ENCODE measurements around the gene ZNF585A.
"Not testable (repeated sequence)": the region's sequence is repeated elsewhere in the genome, so short reads cannot be mapped to it uniquely, and the experiment has no call there.

Gene ZNF585A

DNA sequence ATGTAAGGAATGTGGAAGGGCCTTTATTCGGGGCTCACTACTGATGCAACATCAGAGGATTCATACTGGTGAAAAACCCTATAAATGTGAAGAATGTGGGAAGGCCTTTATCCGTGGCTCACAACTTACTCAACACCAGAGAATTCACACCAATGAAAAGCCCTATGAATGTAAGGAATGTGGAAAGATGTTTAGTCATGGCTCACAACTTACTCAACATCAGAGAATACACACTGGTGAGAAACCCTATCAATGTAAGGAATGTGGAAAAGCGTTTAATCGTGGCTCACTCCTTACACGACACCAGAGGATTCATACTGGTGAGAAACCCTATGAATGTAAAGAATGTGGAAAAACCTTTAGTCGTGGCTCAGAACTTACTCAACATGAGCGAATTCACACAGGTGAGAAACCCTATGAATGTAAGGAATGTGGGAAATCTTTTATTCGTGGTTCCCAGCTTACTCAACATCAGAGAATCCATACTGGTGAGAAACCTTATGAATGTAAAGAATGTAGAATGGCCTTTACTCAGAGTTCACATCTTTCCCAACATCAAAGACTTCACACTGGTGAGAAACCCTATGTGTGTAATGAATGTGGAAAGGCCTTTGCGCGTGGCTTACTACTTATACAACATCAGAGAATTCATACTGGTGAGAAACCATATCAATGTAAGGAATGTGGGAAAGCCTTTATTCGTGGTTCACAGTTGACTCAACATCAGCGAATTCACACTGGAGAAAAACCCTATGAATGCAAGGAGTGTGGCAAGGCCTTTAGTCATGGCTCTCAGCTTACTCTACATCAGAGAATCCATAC is 44.3 kb downstream of the ZNF585A start:
- DNase-seq (ENCODE audit: extremely low read depth, low read depth), result no peak
- H3K4me3 ChIP-seq (replicated peaks; ENCODE audit: low read depth, low read length), result no peak overlapping the region
- no peak for TF ChIP-seq CTCF (IDR thresholded peaks at IDR 0.05; ENCODE audit: low read depth, low read length, missing control alignments)

DNA sequence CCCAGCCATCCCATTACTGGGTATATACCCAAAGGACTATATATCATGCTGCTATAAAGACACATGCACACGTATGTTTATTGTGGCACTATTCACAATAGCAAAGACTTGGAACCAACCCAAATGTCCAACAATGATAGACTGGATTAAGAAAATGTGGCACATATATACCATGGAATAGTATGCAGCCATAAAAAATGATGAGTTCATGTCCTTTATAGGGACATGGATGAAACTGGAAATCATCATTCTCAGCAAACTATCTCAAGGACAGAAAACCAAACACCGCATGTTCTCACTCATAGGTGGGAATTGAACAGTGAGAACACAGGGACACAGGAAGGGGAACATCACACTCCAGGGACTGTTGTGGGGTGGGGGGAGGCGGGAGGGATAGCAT is 50.4 kb downstream of the ZNF585A start:
- not testable (repeated sequence) for H3K4me3 ChIP-seq (replicated peaks; ENCODE audit: low read depth, low read length); DNase-seq (ENCODE audit: extremely low read depth, low read depth)

GRCh38 chr19:37114001-37114400 is 58.5 kb downstream of the ZNF585A start:
- TF ChIP-seq CTCF (IDR thresholded peaks at IDR 0.05; ENCODE audit: low read depth, low read length, missing control alignments), result peak; percentile 17
- no peak overlapping the region for H3K4me3 ChIP-seq (replicated peaks; ENCODE audit: low read depth, low read length)
- DNase-seq (ENCODE audit: extremely low read depth, low read depth), result no peak

GRCh38 chr19:37111753-37112152 is 60.7 kb downstream of the ZNF585A start:
- not testable (repeated sequence) for H3K4me3 ChIP-seq (replicated peaks; ENCODE audit: low read depth, low read length); DNase-seq (ENCODE audit: extremely low read depth, low read depth)

DNA sequence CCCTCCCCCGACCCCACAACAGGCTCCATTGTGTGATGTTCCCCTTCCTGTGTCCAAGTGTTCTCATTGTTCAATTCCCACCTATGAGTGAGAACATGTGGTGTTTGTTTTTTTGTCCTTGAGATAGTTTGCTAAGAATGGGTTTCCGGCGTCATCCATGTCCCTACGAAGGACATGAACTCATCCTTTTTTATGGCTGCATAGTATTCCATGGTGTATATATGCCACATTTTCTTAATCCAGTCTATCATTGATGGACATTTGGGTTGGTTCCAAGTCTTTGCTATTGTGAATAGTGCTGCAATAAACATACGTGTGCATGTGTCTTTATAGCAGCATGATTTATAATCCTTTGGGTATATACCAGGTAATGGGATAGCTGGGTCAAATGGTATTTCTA is 68.4 kb downstream of the ZNF585A start:
- not testable (repeated sequence) for H3K4me3 ChIP-seq (replicated peaks; ENCODE audit: low read depth, low read length); DNase-seq (ENCODE audit: extremely low read depth, low read depth)

- DNase-seq (ENCODE audit: extremely low read depth, low read depth), result no peak
- no peak overlapping the region for H3K4me3 ChIP-seq (replicated peaks; ENCODE audit: low read depth, low read length)
- no peak for TF ChIP-seq CTCF (IDR thresholded peaks at IDR 0.05; ENCODE audit: low read depth, low read length, missing control alignments)
These were observed 73.9 kb downstream of the ZNF585A start for GRCh38 chr19:37098570-37098969.

GRCh38 chr19:37095859-37096258 is 76.6 kb downstream of the ZNF585A start:
- no peak for DNase-seq (ENCODE audit: extremely low read depth, low read depth)
- TF ChIP-seq CTCF (IDR thresholded peaks at IDR 0.05; ENCODE audit: low read depth, low read length, missing control alignments), result no peak
- H3K4me3 ChIP-seq (replicated peaks; ENCODE audit: low read depth, low read length), result no peak overlapping the region
